Adrenal gland (tissue), 5 donors: Measurements from ENCODE around the gene NEIL3.

ENCODE experiments used
- CTCF ChIP-seq, 6 experiments: fragments of 450-650 bp in 4 of 6; fragments of 200-600 bp in 2 of 6; sonication (generic) in 1 of 6; IDR thresholded peaks; 1 replicate in 5 of 6; 2 replicates in 1 of 6; pipeline versions ENCODE4 v1.5.1 to v1.8.0; 2016 to 2021; ENCODE audit warnings: antibody characterized with exemption in 6 of 6, mild to moderate bottlenecking in 2 of 6, moderate library complexity in 1 of 6
- POLR2A ChIP-seq, 2 donors: fragments of 450-650 bp; IDR thresholded peaks; one replicate each; pipeline ENCODE4 v1.6.1; 2017; ENCODE audit warnings: antibody characterized with exemption in 2 of 2, mild to moderate bottlenecking in 2 of 2, moderate library complexity in 1 of 2
- donor health status: DM: no; HTN: no; CAD: no.

- no peak for TF ChIP-seq CTCF (IDR thresholded peaks at IDR 0.05)
- TF ChIP-seq POLR2A (IDR thresholded peaks at IDR 0.05) = no peak
Observed at GRCh38 chr4:177267911-177268310, 41.8 kb upstream of the NEIL3 start.
